Stimulated activated CD8-positive, alpha-beta memory T cell treated with anti-CD3 and anti-CD28 coated beads, Interleukin-2, amount 100 ng/mL, for 1 hour (primary cell): ENCODE results near the gene MTERF2.

Source experiments
- DNase-seq, 2 donors: peaks; one replicate each; pipeline ENCODE4 v3.0.0-alpha.2; 2020; ENCODE audit warnings: low read depth in 2 of 2

The MTERF2 gene

GRCh38 chr12:106954462-106955376 is 32.2 kb downstream of the MTERF2 start:
- DNase-seq, result no peak

- DNase-seq, result no peak
These were observed 33.3 kb downstream of the MTERF2 start for GRCh38 chr12:106953352-106954250.

DNA sequence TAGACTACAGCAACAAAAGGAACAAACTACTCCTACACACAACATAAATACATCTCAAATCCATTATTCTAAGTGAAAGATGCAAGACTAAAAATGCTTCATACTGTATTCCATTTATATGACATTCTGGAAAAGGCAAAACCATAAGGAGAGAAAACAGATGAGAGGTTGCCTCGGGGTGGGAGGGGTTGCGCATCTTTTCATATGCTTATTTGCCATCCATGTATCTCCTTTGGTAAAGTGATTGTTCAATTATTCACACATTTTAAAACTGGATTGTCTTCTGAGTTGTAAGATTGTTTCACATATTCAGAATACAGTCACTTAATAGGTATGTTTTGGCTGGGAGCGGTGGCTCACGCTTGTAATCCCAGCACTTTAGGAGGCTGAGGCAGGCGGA is 36.4 kb downstream of the MTERF2 start:
- no peak for DNase-seq

DNA sequence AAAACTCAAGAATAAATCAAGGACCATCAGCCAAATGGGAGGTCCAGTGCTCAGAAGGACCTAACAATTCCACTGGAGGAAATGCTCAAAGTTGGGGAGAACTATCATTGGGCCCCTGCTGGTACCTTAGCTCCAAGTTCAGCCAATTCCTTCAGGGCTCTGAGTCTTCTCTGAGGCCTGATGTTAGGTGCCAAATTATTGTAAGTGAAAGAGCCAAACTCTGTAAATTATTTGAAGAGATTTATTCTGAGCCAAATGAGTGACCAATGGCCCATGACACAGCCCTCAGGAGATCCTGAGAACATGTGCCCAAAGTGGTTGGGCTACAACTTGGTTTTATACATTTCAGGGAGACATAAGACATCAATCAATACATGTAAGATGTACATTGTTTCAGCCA is 39.5 kb downstream of the MTERF2 start:
- no peak for DNase-seq

DNA sequence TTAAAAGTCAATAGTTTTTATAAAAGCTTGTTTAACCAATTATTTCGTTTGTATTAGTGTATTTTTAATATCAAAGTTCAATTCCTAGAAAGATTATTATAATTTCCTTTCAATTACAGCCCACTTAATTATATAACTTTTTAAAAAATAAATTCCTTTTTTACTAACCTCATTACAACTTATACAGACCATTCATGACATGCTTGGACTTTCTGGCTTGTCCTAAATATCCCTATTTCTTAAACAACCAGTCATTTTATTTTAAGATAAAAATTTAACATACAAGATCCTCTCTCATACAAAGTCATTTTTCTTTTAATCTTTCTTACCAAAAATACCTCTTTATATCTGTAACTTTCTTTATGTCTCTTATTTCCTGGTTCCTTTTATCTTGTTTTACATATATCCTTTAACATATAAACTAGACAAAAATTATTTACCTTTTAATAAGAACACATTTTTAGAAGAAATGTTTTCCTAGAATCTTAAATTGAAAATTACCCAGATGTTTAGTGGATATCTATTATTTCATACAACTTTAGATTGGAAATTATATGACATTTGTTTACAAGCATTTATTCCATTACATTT is 41.6 kb downstream of the MTERF2 start:
- no peak for DNase-seq

- DNase-seq, result no peak
These were observed 44.2 kb downstream of the MTERF2 start for GRCh38 chr12:106942775-106943174.

- DNase-seq, result no peak
These were observed 45.3 kb downstream of the MTERF2 start for GRCh38 chr12:106941481-106942156.

GRCh38 chr12:106934277-106934676 is 52.7 kb downstream of the MTERF2 start:
- DNase-seq, result no peak
